ENCODE data around the gene FHAD1. TPM values are rescaled to one million over a fixed set of nuclear protein-coding genes. Genes with fewer than 3 reads are reported as not detected.

FHAD1 gene
- total RNA-seq, 1 donor from 2014 or later, result not detected

DNA sequence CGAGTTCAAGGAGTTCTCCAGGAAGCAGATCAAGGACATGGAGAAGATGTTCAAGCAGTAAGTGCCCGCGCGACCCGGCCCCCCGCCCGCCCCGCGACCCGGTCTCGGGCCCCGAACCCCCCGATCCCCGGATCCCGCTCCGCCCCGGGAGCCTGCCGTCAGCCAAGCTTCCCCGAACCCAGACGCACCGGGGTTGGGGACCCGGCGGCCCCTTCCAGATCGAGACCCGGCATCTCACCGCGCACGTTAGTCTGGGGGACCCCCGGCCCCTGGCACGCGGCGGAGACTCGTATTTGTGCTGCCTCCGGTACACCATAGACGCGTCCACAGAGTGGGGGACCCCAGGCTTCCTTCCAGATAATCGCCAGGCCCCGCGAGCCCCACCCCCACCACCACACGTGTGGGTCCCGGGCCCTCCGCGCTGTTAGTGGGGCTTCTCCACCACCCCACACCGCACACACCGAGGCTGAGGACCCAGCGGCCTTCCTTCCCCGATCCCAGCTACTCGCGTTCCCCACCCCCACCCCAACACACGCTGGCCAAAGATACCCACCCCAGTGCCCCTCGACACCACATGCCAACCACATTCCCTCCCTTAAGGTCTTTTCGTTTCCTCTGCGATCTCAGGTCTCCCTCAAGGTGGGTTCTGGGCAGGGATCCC lies 163.3 kb downstream of the FHAD1 start:
- Mint-ChIP-seq H3K4me3 (ENCODE audit: unreplicated experiment) (peak overlapping the region; percentile 80), H3K4me1 (ENCODE audit: low read depth, unreplicated experiment) (peaks cover 8% of the 10 kb centered on the region), H3K27ac (ENCODE audit: unreplicated experiment) (no peak overlapping the region), H3K9me3 (ENCODE audit: unreplicated experiment) (peaks cover 7% of the 10 kb centered on the region), H3K27me3 (ENCODE audit: unreplicated experiment) (peaks cover 18% of the 10 kb centered on the region), H3K36me3 (ENCODE audit: unreplicated experiment) (no peaks in the 10 kb centered on the region)
- no peak for DNase-seq
- TF ChIP-seq, protein P1, sequence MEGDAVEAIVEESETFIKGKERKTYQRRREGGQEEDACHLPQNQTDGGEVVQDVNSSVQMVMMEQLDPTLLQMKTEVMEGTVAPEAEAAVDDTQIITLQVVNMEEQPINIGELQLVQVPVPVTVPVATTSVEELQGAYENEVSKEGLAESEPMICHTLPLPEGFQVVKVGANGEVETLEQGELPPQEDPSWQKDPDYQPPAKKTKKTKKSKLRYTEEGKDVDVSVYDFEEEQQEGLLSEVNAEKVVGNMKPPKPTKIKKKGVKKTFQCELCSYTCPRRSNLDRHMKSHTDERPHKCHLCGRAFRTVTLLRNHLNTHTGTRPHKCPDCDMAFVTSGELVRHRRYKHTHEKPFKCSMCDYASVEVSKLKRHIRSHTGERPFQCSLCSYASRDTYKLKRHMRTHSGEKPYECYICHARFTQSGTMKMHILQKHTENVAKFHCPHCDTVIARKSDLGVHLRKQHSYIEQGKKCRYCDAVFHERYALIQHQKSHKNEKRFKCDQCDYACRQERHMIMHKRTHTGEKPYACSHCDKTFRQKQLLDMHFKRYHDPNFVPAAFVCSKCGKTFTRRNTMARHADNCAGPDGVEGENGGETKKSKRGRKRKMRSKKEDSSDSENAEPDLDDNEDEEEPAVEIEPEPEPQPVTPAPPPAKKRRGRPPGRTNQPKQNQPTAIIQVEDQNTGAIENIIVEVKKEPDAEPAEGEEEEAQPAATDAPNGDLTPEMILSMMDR (IDR thresholded peaks at IDR 0.05; ENCODE audit: partially characterized antibody, unreplicated experiment), result no peak

DNA sequence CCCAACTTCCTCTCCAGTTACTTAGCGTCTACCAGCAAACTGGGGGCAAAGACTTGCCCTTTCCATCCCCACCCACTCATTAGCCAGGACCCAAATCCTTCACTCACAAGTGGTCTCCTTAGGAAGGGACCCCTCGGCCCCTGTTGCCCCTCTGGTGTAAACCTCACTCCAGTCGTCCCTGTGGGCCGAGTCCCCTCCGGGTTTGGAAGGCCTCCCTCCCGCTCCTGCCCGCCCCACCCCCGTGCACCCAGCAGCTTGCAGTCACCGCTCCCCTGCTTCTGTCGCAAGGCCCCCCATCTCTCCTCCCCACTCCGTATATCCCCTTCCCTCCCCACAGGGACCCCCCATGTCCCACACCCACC lies 163.8 kb downstream of the FHAD1 start:
- peaks cover 8% of the 10 kb centered on the region for H3K4me1 Mint-ChIP-seq (ENCODE audit: low read depth, unreplicated experiment)
- DNase-seq, result no peak
- no peaks in the 10 kb centered on the region for H3K36me3 Mint-ChIP-seq (ENCODE audit: unreplicated experiment)
- H3K27ac Mint-ChIP-seq (ENCODE audit: unreplicated experiment), result no peak overlapping the region
- peaks cover 7% of the 10 kb centered on the region for H3K9me3 Mint-ChIP-seq (ENCODE audit: unreplicated experiment)
- H3K4me3 Mint-ChIP-seq (ENCODE audit: unreplicated experiment), result peak overlapping the region; percentile 80
- peaks cover 18% of the 10 kb centered on the region for H3K27me3 Mint-ChIP-seq (ENCODE audit: unreplicated experiment)
- TF ChIP-seq, protein P1 (IDR thresholded peaks at IDR 0.05; ENCODE audit: partially characterized antibody, unreplicated experiment), result no peak

DNA sequence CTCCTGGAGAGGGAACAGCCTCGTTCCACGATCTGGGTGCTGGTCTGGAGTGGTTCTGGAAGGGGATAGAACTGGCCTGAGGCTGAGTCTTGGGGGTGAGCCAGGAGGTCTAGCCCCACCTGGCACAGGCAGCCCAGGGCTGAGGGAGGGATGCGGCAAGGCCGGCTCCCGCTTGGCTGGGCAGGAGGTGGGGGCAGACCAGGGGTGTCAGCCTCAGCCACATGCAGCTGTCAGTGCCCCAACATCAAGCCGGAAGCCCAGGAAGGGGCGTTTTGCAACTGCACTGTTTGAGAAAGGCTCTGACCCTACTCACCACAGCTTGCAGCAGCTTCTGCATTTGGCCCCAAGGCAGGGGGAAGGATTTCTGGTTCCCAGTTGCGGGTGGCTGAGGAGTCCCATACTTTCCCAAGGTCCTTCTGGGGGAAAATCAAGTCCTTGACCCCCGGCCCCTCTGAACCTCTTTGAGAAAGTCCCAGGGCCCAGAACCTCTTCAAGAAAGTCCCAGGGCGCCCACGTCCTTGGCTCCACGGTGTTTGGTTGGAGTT lies 164.6 kb downstream of the FHAD1 start:
- no peak for DNase-seq
- H3K4me3 Mint-ChIP-seq (ENCODE audit: unreplicated experiment), result no peak overlapping the region
- H3K27me3 Mint-ChIP-seq (ENCODE audit: unreplicated experiment), result peaks cover 20% of the 10 kb centered on the region
- no peaks in the 10 kb centered on the region for H3K36me3 Mint-ChIP-seq (ENCODE audit: unreplicated experiment)
- TF ChIP-seq, protein P1 (IDR thresholded peaks at IDR 0.05; ENCODE audit: partially characterized antibody, unreplicated experiment), result no peak
- peaks cover 6% of the 10 kb centered on the region for H3K9me3 Mint-ChIP-seq (ENCODE audit: unreplicated experiment)
- H3K27ac Mint-ChIP-seq (ENCODE audit: unreplicated experiment), result no peak overlapping the region
- peaks cover 8% of the 10 kb centered on the region for H3K4me1 Mint-ChIP-seq (ENCODE audit: low read depth, unreplicated experiment)

DNA sequence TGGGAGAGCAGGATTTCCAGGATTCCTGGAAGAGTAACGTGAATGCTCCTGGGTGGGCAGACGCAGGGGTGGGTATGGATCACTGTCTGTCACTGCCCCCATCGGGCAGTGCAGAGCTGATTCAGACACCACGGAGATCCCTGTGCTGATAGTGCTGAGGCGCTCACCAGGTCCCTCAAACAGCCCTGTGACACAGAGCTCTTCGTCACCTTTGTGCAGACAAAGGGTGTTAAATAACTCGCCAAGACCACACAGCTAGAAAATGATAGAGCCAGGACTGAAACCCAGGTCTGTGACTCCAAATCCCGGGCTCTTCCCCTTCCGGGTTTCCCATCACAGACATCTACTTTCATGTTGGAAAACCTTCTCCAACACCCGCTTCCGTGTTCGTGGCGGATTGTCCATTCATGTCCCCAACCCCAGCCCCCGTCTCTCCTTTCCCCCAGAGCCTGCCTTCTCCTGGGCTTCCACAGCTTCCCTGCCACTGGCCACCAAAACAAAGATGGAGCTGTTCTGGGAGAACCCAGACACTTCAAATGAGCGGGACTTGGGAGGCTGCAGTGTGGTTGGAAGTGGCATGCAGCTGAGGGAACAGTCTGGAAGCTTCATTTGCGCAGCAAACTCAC lies 165.3 kb downstream of the FHAD1 start:
- no peaks in the 10 kb centered on the region for H3K36me3 Mint-ChIP-seq (ENCODE audit: unreplicated experiment)
- peaks cover 8% of the 10 kb centered on the region for H3K4me1 Mint-ChIP-seq (ENCODE audit: low read depth, unreplicated experiment)
- H3K4me3 Mint-ChIP-seq (ENCODE audit: unreplicated experiment), result no peak overlapping the region
- no peak overlapping the region for H3K27ac Mint-ChIP-seq (ENCODE audit: unreplicated experiment)
- TF ChIP-seq, protein P1 (IDR thresholded peaks at IDR 0.05; ENCODE audit: partially characterized antibody, unreplicated experiment), result no peak
- peaks cover 17% of the 10 kb centered on the region for H3K27me3 Mint-ChIP-seq (ENCODE audit: unreplicated experiment)
- H3K9me3 Mint-ChIP-seq (ENCODE audit: unreplicated experiment), result peaks cover 2% of the 10 kb centered on the region
- DNase-seq, result no peak

DNA sequence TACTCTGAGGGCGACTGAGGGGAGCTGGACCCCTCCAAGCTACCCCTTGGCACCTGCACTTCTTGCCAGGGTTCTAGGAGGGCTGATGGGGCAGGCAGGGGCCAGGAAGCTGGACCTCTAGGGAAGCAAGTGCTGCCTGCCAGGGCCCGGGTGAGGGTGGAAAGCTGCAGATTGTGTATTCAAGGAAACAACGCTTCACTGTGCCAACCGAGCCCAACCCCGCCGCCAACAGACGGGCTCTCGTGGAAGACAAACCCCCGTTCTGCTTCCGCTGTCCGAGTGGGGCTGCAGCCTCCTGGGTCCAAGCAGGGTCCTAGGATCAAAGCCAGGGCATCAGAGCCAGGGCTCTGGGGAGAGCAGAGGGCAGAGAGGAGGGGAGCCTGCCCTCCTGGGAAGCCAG lies 165.8 kb downstream of the FHAD1 start:
- no peak overlapping the region for H3K4me3 Mint-ChIP-seq (ENCODE audit: unreplicated experiment)
- TF ChIP-seq, protein P1 (IDR thresholded peaks at IDR 0.05; ENCODE audit: partially characterized antibody, unreplicated experiment), result no peak
- H3K36me3 Mint-ChIP-seq (ENCODE audit: unreplicated experiment), result no peaks in the 10 kb centered on the region
- H3K27ac Mint-ChIP-seq (ENCODE audit: unreplicated experiment), result no peak overlapping the region
- no peak for DNase-seq
- H3K27me3 Mint-ChIP-seq (ENCODE audit: unreplicated experiment), result peaks cover 17% of the 10 kb centered on the region
- H3K9me3 Mint-ChIP-seq (ENCODE audit: unreplicated experiment), result peaks cover 2% of the 10 kb centered on the region
- peaks cover 8% of the 10 kb centered on the region for H3K4me1 Mint-ChIP-seq (ENCODE audit: low read depth, unreplicated experiment)

Data from glutamatergic neuron (in vitro differentiated cells).